Measurements from ENCODE around the gene PEAK1.

PEAK1 gene

GRCh38 chr15:77361456-77361855 is 58.4 kb downstream of the PEAK1 start:
- in situ Hi-C loops (cut with MboI; ENCODE audit: low sequenced_read_pairs) = no loop called here

- in situ Hi-C loops (cut with MboI; ENCODE audit: low sequenced_read_pairs) = no loop called here
Observed at GRCh38 chr15:77358545-77359240, 61.2 kb downstream of the PEAK1 start.

GRCh38 chr15:77356305-77356704 is 63.6 kb downstream of the PEAK1 start:
- in situ Hi-C loops (cut with MboI; ENCODE audit: low sequenced_read_pairs) = no loop called here

- in situ Hi-C loops (cut with MboI; ENCODE audit: low sequenced_read_pairs) = no loop called here
Observed at GRCh38 chr15:77355321-77355720, 64.6 kb downstream of the PEAK1 start.

- in situ Hi-C loops (cut with MboI; ENCODE audit: low sequenced_read_pairs) = no loop called here
Observed at GRCh38 chr15:77354063-77354462, 65.8 kb downstream of the PEAK1 start.

- in situ Hi-C loops (cut with MboI; ENCODE audit: low sequenced_read_pairs) = no loop called here
Observed at GRCh38 chr15:77352887-77353286, 67.0 kb downstream of the PEAK1 start.

GRCh38 chr15:77350792-77351191 is 69.1 kb downstream of the PEAK1 start:
- in situ Hi-C loops (cut with MboI; ENCODE audit: low sequenced_read_pairs) = no loop called here

GRCh38 chr15:77349666-77350065 is 70.2 kb downstream of the PEAK1 start:
- in situ Hi-C loops (cut with MboI; ENCODE audit: low sequenced_read_pairs) = no loop called here

GRCh38 chr15:77348511-77348910 is 71.4 kb downstream of the PEAK1 start:
- in situ Hi-C loops (cut with MboI; ENCODE audit: low sequenced_read_pairs) = no loop called here

GRCh38 chr15:77347197-77347596 is 72.7 kb downstream of the PEAK1 start:
- in situ Hi-C loops (cut with MboI; ENCODE audit: low sequenced_read_pairs) = no loop called here

- in situ Hi-C loops (cut with MboI; ENCODE audit: low sequenced_read_pairs) = no loop called here
Observed at GRCh38 chr15:77346245-77347036, 73.5 kb downstream of the PEAK1 start.

GRCh38 chr15:77342807-77343206 is 77.1 kb downstream of the PEAK1 start:
- in situ Hi-C loops (cut with MboI; ENCODE audit: low sequenced_read_pairs) = no loop called here

- in situ Hi-C loops (cut with MboI; ENCODE audit: low sequenced_read_pairs) = no loop called here
Observed at GRCh38 chr15:77340245-77340644, 79.7 kb downstream of the PEAK1 start.

GRCh38 chr15:77336006-77336405 is 83.9 kb downstream of the PEAK1 start:
- in situ Hi-C loops (cut with MboI; ENCODE audit: low sequenced_read_pairs) = no loop called here

- in situ Hi-C loops (cut with MboI; ENCODE audit: low sequenced_read_pairs) = no loop called here
Observed at GRCh38 chr15:77335298-77335697, 84.6 kb downstream of the PEAK1 start.

GRCh38 chr15:77333166-77333565 is 86.7 kb downstream of the PEAK1 start:
- in situ Hi-C loops (cut with MboI; ENCODE audit: low sequenced_read_pairs) = no loop called here

GRCh38 chr15:77329202-77329601 is 90.7 kb downstream of the PEAK1 start:
- in situ Hi-C loops (cut with MboI; ENCODE audit: low sequenced_read_pairs) = no loop called here

GRCh38 chr15:77327844-77328529 is 91.9 kb downstream of the PEAK1 start:
- in situ Hi-C loops (cut with MboI; ENCODE audit: low sequenced_read_pairs) = no loop called here

- in situ Hi-C loops (cut with MboI; ENCODE audit: low sequenced_read_pairs) = no loop called here
Observed at GRCh38 chr15:77327168-77327567, 92.7 kb downstream of the PEAK1 start.

- in situ Hi-C loops (cut with MboI; ENCODE audit: low sequenced_read_pairs) = no loop called here
Observed at GRCh38 chr15:77326366-77326765, 93.5 kb downstream of the PEAK1 start.

GRCh38 chr15:77312523-77312922 is 107.4 kb downstream of the PEAK1 start:
- in situ Hi-C loops (cut with MboI; ENCODE audit: low sequenced_read_pairs) = no loop called here
